HUES48 (cell line): ENCODE results near the gene EGLN2.
"Not testable (repeated sequence)": the region's sequence is repeated elsewhere in the genome, so short reads cannot be mapped to it uniquely, and the experiment has no call there.

Source experiments
- H3K27ac ChIP-seq: one replicate; pipeline ENCODE4 v1.7.0; 2013; ENCODE audit warnings: low read depth, low read length, inconsistent platforms
- H3K27me3 ChIP-seq: 2 replicates; pipeline ENCODE4 v1.6.1; 2013; ENCODE audit warnings: mild to moderate bottlenecking, low read length; ENCODE audit not compliant: control insufficient read depth, insufficient read depth
- H3K36me3 ChIP-seq: 2 replicates; pipeline ENCODE4 v1.6.1; 2013; ENCODE audit warnings: low read length; ENCODE audit not compliant: control insufficient read depth, insufficient read depth
- H3K4me1 ChIP-seq: 2 replicates; pipeline ENCODE4 v1.6.1; 2013; ENCODE audit warnings: mild to moderate bottlenecking, low read length; ENCODE audit not compliant: control insufficient read depth, insufficient read depth
- H3K4me3 ChIP-seq: 2 replicates; pipeline ENCODE4 v1.5.1; 2013; ENCODE audit warnings: mild to moderate bottlenecking, low read depth, low read length
- H3K9ac ChIP-seq: 2 replicates; pipeline ENCODE4 v1.6.1; 2013; ENCODE audit warnings: mild to moderate bottlenecking, low read depth, low read length, moderate library complexity
- H3K9me3 ChIP-seq: 2 replicates; pipeline ENCODE4 v1.6.1; 2013; ENCODE audit warnings: low read length; ENCODE audit not compliant: control insufficient read depth, insufficient read depth

Gene EGLN2

DNA sequence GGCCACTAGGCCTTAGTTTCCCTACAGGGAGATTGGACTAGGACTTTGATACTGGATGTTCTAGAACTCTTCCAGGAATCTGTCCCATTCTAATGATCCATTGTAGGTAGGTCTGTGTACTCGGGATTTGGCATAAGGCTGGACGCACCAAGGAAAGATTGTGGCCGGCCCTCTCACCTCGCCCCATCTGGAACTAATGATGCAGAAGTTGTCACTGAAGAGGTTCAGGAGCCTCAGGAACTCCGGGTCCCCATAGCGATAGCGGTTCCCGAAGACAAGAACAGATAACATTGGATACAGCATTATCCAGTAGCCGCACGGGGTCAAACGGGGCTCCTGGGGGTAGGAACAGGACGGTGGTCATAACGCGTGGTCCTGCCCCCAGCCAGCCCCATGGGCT is 11.2 kb downstream of the EGLN2 start:
- Histone ChIP-seq H3K9me3 (no peaks in the 10 kb centered on the region), H3K27me3 (peaks cover 14% of the 10 kb centered on the region), H3K27ac (peak overlapping the region; percentile 81), H3K9ac (no peak overlapping the region), H3K4me1 (peaks cover 39% of the 10 kb centered on the region), H3K4me3 (peak overlapping the region; percentile 72), H3K36me3 (peaks cover 27% of the 10 kb centered on the region)

DNA sequence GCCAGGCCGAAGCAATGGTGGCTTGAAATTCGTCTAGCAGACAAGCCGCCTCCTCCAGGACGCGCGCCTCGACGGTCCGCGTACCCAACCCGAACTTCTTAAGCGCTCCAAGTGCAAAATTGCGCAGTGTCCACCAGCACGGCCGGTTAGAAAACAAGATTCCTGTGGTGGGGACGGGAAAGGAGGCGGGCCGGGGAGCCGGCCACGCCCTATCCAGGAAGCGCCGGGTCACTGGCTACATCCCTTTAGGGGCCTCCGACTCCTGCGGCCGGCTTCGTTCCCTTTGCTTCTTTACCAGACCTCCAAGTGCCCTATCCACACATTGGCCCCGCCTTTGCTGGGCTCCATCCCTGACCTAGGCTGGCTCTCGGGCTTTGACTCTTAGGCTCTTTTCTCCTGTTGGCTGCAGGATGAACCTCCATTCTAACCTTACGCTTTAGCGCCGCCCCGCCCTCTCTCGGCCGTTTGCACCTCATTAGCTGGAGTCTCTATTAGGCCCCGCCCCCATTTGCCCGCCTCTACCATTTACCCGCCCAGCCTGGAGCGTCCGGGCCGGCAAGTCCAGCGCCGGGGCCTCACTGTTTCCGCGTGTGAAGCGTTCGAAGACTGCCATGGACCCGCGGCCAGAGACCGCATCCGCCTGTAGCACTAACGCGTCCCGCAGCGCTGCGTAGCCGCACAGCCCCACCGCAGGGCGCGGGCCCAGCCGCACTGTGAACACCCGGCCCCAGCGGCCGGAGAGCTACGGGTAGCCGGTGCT is 11.8 kb downstream of the EGLN2 start:
- H3K9me3 ChIP-seq, H3K9ac ChIP-seq: not testable (repeated sequence)
- peaks cover 14% of the 10 kb centered on the region for H3K27me3 ChIP-seq
- H3K36me3 ChIP-seq, result peaks cover 22% of the 10 kb centered on the region
- H3K27ac ChIP-seq, result peak overlapping the region; percentile 81
- H3K4me3 ChIP-seq, result peak overlapping the region; percentile 72
- H3K4me1 ChIP-seq, result peaks cover 36% of the 10 kb centered on the region

DNA sequence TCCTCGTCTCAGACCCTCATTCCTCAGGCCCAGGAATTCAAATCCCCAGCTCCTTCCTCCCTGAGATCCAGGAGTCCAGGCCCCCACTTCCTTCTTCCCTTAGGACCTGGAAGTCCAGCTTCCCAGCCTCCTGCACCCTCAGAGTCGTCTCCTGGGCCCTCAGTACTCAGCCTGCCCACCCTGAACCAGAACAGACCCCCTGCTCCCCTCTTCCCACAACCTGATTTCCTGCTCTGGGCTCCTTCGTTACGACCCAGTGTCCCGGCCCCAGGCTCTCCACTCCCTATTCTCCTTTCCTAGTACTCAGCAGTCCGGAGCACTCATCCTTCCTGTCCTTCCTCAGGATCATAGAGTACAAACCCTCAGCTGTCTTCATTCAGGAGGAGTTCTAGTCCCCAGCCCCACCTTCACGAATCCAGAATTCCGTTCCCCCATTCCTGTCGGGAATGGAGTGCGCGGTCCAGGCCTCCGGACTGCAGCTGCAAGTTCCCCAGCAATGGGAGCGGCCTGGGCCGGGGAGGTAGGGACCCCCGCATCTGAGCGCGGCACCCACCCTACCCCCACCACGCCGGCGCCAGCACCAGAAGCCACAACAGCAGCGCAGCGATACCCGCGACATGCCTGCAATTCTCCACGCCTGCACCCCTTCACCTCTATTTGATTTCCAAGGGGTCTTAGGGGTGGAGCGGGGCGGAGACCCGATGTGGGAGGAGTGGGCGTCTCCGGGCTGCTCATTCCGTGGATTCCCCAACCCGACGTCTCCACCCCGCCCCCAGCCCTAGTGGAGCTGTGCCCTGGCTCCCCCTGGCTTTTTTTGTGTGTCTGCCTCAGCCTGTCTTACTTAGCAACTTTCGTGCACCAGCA is 12.7 kb downstream of the EGLN2 start:
- H3K9me3 ChIP-seq, result no peaks in the 10 kb centered on the region
- H3K36me3 ChIP-seq, result peaks cover 22% of the 10 kb centered on the region
- H3K4me1 ChIP-seq, result peaks cover 29% of the 10 kb centered on the region
- H3K9ac ChIP-seq, result no peak overlapping the region
- H3K4me3 ChIP-seq, result peak overlapping the region; percentile 72
- H3K27ac ChIP-seq, result peak overlapping the region; percentile 57
- peaks cover 14% of the 10 kb centered on the region for H3K27me3 ChIP-seq

DNA sequence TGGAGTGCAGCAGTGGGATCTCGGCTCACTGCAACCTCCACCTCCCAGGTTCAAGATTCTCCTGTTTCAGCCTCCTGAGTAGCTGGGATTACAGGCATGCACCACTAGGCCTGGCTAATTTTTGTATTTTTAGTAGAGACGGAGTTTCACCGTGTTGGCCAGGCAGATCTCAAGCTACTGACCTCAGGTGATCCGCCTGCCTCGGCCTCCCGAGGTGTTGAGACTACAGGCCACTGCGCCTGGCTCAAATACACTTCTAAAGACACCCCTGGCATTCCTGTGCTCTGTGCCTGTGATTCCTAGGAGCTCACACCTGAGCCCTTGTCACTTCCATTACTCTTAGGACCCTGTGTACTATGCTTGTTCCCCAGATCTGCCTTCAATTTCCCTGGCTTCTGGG is 13.6 kb downstream of the EGLN2 start:
- H3K4me3 ChIP-seq, H3K9me3 ChIP-seq: not testable (repeated sequence)

DNA sequence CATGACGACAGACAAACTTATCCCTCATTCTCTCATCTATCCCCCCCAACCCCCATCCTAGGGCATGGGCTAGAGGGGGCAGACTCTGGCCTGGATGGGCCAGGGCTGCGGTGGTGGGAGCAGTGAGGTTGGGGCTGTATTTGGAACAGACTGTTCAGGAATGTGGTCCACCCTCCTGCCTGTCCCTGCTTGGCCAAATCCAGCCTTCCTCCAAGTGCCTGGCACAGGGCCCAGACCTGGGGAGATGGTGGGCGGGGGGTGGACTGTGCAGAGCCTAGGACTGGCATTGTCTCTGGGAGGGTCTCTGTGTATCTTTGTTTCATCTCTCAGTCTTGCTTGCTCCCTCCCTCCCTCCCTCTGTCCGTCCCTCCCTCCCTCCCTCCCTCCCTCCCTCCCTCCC is 14.2 kb downstream of the EGLN2 start:
- no peak overlapping the region for H3K27ac ChIP-seq
- no peak overlapping the region for H3K4me3 ChIP-seq
- peaks cover 14% of the 10 kb centered on the region for H3K27me3 ChIP-seq
- no peak overlapping the region for H3K9ac ChIP-seq
- H3K36me3 ChIP-seq, result peaks cover 10% of the 10 kb centered on the region
- H3K9me3 ChIP-seq, result no peaks in the 10 kb centered on the region
- H3K4me1 ChIP-seq, result peaks cover 22% of the 10 kb centered on the region

More for the DNA sequence above, 13.6 kb downstream of the EGLN2 start:
- H3K9ac ChIP-seq, H3K27ac ChIP-seq: not testable (repeated sequence)
- Histone ChIP-seq H3K27me3 (peaks cover 14% of the 10 kb centered on the region), H3K36me3 (peaks cover 16% of the 10 kb centered on the region), H3K4me1 (peaks cover 23% of the 10 kb centered on the region)

DNA sequence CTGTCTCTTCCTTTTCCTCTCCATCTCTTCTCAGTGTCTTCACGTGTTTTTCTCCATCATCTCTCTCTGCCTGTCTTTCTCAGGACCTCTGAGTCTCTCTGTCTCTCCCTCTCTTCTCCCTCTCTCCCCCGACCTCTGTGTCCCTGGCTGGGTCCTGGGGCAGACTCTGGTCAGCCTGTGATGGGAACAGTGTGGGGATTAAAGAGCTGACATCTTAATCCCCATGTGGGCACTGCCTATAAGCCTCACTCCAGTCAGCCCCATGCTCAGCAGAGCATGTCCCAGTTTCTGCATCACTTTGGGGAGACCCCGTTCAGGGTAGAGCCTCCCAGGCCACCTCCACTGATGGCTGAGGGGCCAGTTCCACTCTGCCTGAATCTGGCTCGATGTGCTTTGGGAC is 16.2 kb downstream of the EGLN2 start:
- Histone ChIP-seq H3K9me3 (no peaks in the 10 kb centered on the region), H3K4me3 (no peak overlapping the region), H3K27me3 (peaks cover 14% of the 10 kb centered on the region), H3K36me3 (no peaks in the 10 kb centered on the region), H3K4me1 (peaks cover 15% of the 10 kb centered on the region), H3K9ac (no peak overlapping the region), H3K27ac (no peak overlapping the region)

DNA sequence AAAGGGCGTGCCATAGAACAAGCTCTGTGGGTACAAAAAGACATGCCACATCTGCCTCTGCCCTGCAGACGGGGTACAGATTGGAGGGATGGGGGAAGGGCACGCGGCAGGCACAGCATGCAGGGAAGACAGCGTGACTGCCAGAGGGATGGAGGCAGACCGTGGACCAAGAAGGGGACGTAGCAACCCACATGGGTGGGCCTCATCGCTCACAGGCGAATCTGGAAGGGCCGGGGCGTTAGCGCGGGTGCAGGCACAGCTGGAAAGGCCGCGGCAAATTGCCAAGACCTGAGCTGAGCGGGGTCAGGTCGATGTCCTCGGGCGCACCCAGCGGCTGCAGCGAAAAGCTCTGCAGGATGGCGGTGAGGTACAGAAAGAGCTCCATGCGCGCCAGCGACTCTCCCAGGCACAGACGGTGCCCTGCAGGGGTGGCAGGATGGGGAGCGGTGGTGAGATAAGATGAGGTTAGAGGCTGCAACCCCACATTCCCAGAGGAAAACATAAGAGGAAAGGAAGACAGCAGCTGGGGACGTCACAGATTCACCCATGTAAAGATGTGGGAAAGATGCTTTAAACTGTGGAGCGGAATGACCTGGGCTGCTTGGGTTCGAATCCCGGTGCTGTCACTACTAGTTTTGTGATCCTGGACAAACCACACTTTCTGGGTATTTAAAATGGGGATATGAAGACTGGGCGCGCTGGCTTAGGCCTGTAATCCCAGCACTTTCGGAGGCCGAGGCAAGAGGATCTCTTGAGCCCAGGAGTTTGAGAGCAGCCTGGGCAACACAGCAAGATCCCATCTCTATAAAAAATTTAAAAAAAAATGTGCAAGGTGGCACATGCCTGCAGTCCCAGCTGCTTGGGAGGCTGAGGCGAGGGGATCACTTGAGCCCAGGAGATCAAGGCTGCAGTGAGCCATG is 19.7 kb downstream of the EGLN2 start:
- not testable (repeated sequence) for H3K27me3 ChIP-seq, H3K4me1 ChIP-seq, H3K9me3 ChIP-seq, H3K9ac ChIP-seq, H3K27ac ChIP-seq, H3K36me3 ChIP-seq
- H3K4me3 ChIP-seq, result peak overlapping the region; percentile 31; the same call in 1 of the 2 replicates

DNA sequence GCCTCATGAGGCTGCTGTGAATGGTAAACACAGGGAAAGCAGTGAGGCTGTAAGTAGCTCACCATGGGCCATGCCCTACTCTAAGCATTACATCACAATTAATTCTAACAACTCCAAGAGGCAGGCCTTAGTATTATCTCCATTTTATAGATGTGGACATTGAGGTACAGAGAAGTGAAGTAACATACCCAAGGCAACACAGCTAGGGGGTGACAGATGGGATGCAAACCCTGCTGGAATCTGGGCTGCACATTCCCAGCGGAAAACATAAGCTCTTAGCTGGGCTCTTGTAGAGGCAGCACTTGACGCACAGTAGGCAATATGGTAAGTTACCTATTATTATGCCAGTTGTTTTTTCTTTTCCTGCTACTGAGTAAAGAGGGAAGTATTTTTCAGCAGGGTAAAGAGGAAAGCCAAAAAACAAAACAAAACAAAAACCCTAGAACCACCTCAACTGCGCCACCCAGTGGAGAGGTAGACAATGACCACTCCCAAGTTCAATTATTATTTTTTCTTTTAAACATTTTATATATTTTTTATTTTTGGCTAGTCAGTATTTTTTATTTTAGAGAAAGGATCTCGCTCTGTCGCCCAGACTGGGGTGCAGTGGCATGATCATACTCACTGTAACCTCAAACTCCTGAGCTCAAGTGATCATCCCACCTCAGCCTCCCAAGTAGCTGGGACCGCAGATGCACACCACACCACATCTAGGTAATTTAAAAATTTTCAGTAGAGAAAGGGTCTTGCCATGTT is 20.7 kb downstream of the EGLN2 start:
- H3K4me3 ChIP-seq, H3K9me3 ChIP-seq, H3K27me3 ChIP-seq, H3K4me1 ChIP-seq, H3K36me3 ChIP-seq, H3K9ac ChIP-seq, H3K27ac ChIP-seq: not testable (repeated sequence)

DNA sequence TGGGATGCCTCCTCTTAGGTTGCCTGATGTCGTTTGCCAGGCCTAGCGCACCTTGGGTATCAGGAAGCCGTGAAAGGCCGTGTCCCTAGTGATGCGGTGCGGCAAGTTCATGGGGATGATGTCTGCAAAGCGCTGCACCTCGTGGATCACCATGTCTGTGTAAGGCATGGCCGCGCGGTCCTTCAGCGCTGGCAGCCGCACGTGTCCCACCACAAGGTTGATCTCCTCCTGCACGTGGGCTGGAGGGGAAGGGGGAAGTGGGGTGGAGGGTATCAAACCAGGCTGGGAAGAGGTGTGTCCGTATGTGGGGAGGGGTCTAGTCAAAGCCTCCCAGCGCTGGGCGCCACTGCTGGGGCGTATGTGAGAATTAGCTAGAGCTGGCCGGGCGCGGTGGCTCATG is 23.2 kb downstream of the EGLN2 start:
- no peaks in the 10 kb centered on the region for H3K27me3 ChIP-seq
- H3K9me3 ChIP-seq, result no peaks in the 10 kb centered on the region
- no peak overlapping the region for H3K4me3 ChIP-seq
- no peak overlapping the region for H3K27ac ChIP-seq
- H3K9ac ChIP-seq, result no peak overlapping the region
- H3K4me1 ChIP-seq, result no peaks in the 10 kb centered on the region
- no peaks in the 10 kb centered on the region for H3K36me3 ChIP-seq
